KMS-11 (cell line): ENCODE measurements around the gene RPS21.

ENCODE experiments used
- H2AFZ ChIP-seq: fragments of 200-600 bp; sonication (generic); 2 replicates; pipeline ENCODE4 v1.6.1; 2016; ENCODE audit warnings: antibody characterized with exemption, mixed run types, low read depth
- H3K27ac ChIP-seq: fragments of 200-600 bp; sonication (generic); 2 replicates; pipeline ENCODE4 v1.6.1; 2016; ENCODE audit warnings: mild to moderate bottlenecking, mixed run types
- H3K27me3 ChIP-seq: fragments of 200-600 bp; sonication (generic); 2 replicates; pipeline ENCODE4 v1.6.1; 2017; ENCODE audit warnings: mild to moderate bottlenecking, low read depth, mixed run types, moderate library complexity; ENCODE audit not compliant: insufficient read depth
- H3K36me3 ChIP-seq: fragments of 200-600 bp; sonication (generic); 2 replicates; pipeline ENCODE4 v1.6.1; 2017; ENCODE audit warnings: mild to moderate bottlenecking, mixed run types; ENCODE audit not compliant: insufficient read depth
- H3K4me1 ChIP-seq: fragments of 200-600 bp; sonication (generic); 2 replicates; pipeline ENCODE4 v1.6.1; 2016; ENCODE audit warnings: mild to moderate bottlenecking, low read depth, mixed run types; ENCODE audit not compliant: poor library complexity, severe bottlenecking
- H3K4me2 ChIP-seq: fragments of 200-600 bp; sonication (generic); 2 replicates; pipeline ENCODE4 v1.7.0; 2016; ENCODE audit warnings: mild to moderate bottlenecking, mixed run types
- H3K4me3 ChIP-seq: fragments of 200-600 bp; sonication (generic); IDR thresholded peaks from 2 replicates; pipeline ENCODE4 v1.6.1; 2017; ENCODE audit warnings: low read depth, low read length, mixed read lengths; ENCODE audit not compliant: insufficient read depth
- H3K79me2 ChIP-seq: fragments of 200-600 bp; sonication (generic); 2 replicates; pipeline ENCODE4 v1.6.1; 2016; ENCODE audit warnings: low read depth, mixed run types; ENCODE audit not compliant: insufficient read depth
- H3K9ac ChIP-seq: fragments of 200-600 bp; sonication (generic); 2 replicates; pipeline ENCODE4 v1.6.1; 2016; ENCODE audit warnings: mild to moderate bottlenecking, mixed run types
- H4K20me1 ChIP-seq: fragments of 200-600 bp; sonication (generic); 2 replicates; pipeline ENCODE4 v1.6.1; 2016; ENCODE audit warnings: mild to moderate bottlenecking, mixed run types; ENCODE audit not compliant: insufficient read depth
- TF ChIP-seq, protein P1 (sequence below): fragments of 200-600 bp; sonication (generic); conservative IDR thresholded peaks from 2 replicates; pipeline ENCODE4 v1.6.1; 2017; ENCODE audit warnings: low read depth, mild to moderate bottlenecking, antibody characterized with exemption, low read length, moderate library complexity, mixed read lengths

RPS21 gene

DNA sequence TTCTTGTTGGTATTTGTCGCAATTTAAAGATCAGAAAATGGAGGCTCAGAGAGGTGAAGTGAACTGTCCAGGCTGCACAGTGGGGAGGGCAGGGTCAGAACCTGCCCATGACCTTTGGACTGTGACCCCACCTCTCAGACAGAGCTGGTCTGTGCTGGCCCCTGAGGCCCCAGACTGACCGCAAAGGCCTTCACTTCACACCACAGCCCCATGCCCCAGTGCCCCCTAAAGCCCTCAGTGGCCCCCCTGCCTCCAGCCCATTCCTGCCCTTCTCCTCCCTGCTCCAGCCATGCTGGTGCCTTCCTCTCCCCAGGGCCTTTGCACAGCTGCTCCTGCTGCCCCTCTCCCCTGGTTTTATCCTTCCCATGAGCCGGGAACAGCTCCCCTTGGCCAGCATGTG lies 49.8 kb downstream of the RPS21 start:
- H2AFZ ChIP-seq = no peak overlapping the region
- H3K4me1 ChIP-seq = no peaks in the 10 kb centered on the region
- TF ChIP-seq, protein P1, sequence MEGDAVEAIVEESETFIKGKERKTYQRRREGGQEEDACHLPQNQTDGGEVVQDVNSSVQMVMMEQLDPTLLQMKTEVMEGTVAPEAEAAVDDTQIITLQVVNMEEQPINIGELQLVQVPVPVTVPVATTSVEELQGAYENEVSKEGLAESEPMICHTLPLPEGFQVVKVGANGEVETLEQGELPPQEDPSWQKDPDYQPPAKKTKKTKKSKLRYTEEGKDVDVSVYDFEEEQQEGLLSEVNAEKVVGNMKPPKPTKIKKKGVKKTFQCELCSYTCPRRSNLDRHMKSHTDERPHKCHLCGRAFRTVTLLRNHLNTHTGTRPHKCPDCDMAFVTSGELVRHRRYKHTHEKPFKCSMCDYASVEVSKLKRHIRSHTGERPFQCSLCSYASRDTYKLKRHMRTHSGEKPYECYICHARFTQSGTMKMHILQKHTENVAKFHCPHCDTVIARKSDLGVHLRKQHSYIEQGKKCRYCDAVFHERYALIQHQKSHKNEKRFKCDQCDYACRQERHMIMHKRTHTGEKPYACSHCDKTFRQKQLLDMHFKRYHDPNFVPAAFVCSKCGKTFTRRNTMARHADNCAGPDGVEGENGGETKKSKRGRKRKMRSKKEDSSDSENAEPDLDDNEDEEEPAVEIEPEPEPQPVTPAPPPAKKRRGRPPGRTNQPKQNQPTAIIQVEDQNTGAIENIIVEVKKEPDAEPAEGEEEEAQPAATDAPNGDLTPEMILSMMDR = no peak
- peaks cover 100% of the 10 kb centered on the region for H3K27me3 ChIP-seq
- H4K20me1 ChIP-seq = no peaks in the 10 kb centered on the region
- H3K4me3 ChIP-seq = no peak overlapping the region
- H3K79me2 ChIP-seq = no peaks in the 10 kb centered on the region
- no peak overlapping the region for H3K4me2 ChIP-seq
- no peak overlapping the region for H3K9ac ChIP-seq
- H3K27ac ChIP-seq = no peak overlapping the region
- no peaks in the 10 kb centered on the region for H3K36me3 ChIP-seq

DNA sequence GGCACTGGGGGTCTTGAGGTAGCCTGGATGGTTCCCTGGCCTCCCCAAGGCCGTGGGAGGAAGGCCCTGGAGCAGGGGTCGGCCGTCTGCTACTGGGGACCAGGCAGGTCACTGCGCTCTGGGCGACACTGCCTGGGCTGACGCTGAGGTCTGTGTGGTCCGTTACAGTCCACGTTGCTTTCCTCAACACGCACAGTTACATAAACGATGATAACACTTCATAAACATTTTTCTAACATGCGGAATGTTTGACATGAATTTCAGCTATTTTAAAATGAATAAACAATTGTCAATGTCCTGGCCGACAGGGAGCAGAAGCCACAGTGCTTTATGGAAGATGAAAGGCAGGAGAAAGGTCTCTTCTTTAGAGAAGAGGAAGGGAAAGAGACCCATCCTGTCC lies 50.6 kb downstream of the RPS21 start:
- Histone ChIP-seq H3K36me3 (no peaks in the 10 kb centered on the region), H3K4me3 (no peak overlapping the region), H3K79me2 (no peaks in the 10 kb centered on the region), H4K20me1 (no peaks in the 10 kb centered on the region), H3K4me1 (no peaks in the 10 kb centered on the region), H3K27ac (no peak overlapping the region), H3K27me3 (peaks cover 100% of the 10 kb centered on the region), H3K9ac (no peak overlapping the region), H3K4me2 (no peak overlapping the region), H2AFZ (no peak overlapping the region)
- TF ChIP-seq, protein P1 = no peak

DNA sequence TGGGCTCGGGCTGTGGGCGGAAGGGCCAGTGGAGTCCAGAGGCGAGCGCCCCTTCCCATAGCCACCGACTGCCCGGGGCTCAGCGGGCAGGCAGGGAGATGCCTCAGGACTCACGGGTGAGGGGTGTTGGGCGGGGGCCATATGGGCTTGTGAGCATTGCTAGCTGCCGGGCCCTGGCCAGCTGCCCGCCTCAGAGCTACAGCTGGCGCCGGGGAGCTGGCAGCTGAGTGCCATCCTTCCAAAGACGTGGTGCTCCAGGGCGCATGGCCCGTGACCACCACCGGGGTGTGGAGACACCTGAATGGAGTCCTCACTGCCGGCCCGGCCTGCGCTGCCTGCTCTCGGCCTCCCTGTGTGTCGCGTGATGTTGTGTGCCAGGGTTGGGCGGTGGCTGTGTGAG lies 51.0 kb downstream of the RPS21 start:
- Histone ChIP-seq H3K36me3 (no peaks in the 10 kb centered on the region), H3K27me3 (peaks cover 100% of the 10 kb centered on the region), H3K79me2 (no peaks in the 10 kb centered on the region), H4K20me1 (no peaks in the 10 kb centered on the region), H3K27ac (no peak overlapping the region), H3K4me2 (no peak overlapping the region), H2AFZ (no peak overlapping the region), H3K4me3 (no peak overlapping the region), H3K4me1 (no peaks in the 10 kb centered on the region), H3K9ac (no peak overlapping the region)
- TF ChIP-seq, protein P1 = no peak
